ENCODE measurements around the gene AP3B2. TPM values are rescaled to one million over a fixed set of nuclear protein-coding genes. Genes with fewer than 3 reads are reported as not detected.

The AP3B2 gene
- total RNA-seq, 1 experiment from 2014 or later: not detected

- Histone ChIP-seq H3K27ac (no peak overlapping the region), H4K20me1 (ENCODE audit: insufficient read depth) (no peaks in the 10 kb centered on the region), H3K4me1 (replicated peaks; ENCODE audit: insufficient read depth) (no peaks in the 10 kb centered on the region), H3K4me2 (no peak overlapping the region), H2AFZ (no peak overlapping the region), H3K9me3 (ENCODE audit: insufficient read depth, low read depth) (no peaks in the 10 kb centered on the region), H3K36me3 (ENCODE audit: low read depth) (no peaks in the 10 kb centered on the region), H3K9me2 (ENCODE audit: insufficient read depth) (no peaks in the 10 kb centered on the region), H3F3A (ENCODE audit: insufficient read depth, low read depth) (no peaks in the 10 kb centered on the region), H3K4me3 (no peak overlapping the region), H3K27me3 (ENCODE audit: insufficient read depth, low read depth) (peaks cover 80% of the 10 kb centered on the region), H3K79me2 (ENCODE audit: low read depth) (no peaks in the 10 kb centered on the region)
- no peak for TF ChIP-seq EZH2 (IDR thresholded peaks at IDR 0.05; ENCODE audit: low read depth)
- TF ChIP-seq CTCF (conservative IDR thresholded peaks at IDR 0.05): no peak
- CTCF ChIA-PET: no interaction called here
- BruUV-seq (replicated peaks): no TSS peak
- POLR2A ChIA-PET (ENCODE audit: unreplicated experiment): no interaction called here
- intact Hi-C loops (cut with micrococcal nuclease; ENCODE audit: unreplicated experiment): no loop called here
- DNase-seq: no peak
Measured at GRCh38 chr15:82640672-82641071, 69.0 kb downstream of the AP3B2 start.

GRCh38 chr15:82635798-82636197 lies 73.9 kb downstream of the AP3B2 start:
- BruUV-seq (replicated peaks): no TSS peak
- no peak overlapping the region for H3K4me3 ChIP-seq
- no peaks in the 10 kb centered on the region for H3K4me1 ChIP-seq (replicated peaks; ENCODE audit: insufficient read depth)
- no peak overlapping the region for H3K27ac ChIP-seq
- ChIA-PET POLR2A (ENCODE audit: unreplicated experiment) (no interaction called here), CTCF (no interaction called here)
- H2AFZ ChIP-seq: no peak overlapping the region
- no peaks in the 10 kb centered on the region for H3F3A ChIP-seq (ENCODE audit: insufficient read depth, low read depth)
- no peaks in the 10 kb centered on the region for H3K9me2 ChIP-seq (ENCODE audit: insufficient read depth)
- DNase-seq: no peak
- H4K20me1 ChIP-seq (ENCODE audit: insufficient read depth): no peaks in the 10 kb centered on the region
- peaks cover 79% of the 10 kb centered on the region for H3K27me3 ChIP-seq (ENCODE audit: insufficient read depth, low read depth)
- no peaks in the 10 kb centered on the region for H3K79me2 ChIP-seq (ENCODE audit: low read depth)
- H3K36me3 ChIP-seq (ENCODE audit: low read depth): no peaks in the 10 kb centered on the region
- TF ChIP-seq CTCF (conservative IDR thresholded peaks at IDR 0.05): no peak
- TF ChIP-seq EZH2 (IDR thresholded peaks at IDR 0.05; ENCODE audit: low read depth): no peak
- H3K4me2 ChIP-seq: no peak overlapping the region
- intact Hi-C loops (cut with micrococcal nuclease; ENCODE audit: unreplicated experiment): no loop called here
- H3K9me3 ChIP-seq (ENCODE audit: insufficient read depth, low read depth): no peaks in the 10 kb centered on the region

- H3K9me2 ChIP-seq (ENCODE audit: insufficient read depth): no peaks in the 10 kb centered on the region
- H3K27me3 ChIP-seq (ENCODE audit: insufficient read depth, low read depth): peaks cover 32% of the 10 kb centered on the region
- no peak overlapping the region for H3K4me2 ChIP-seq
- H3K79me2 ChIP-seq (ENCODE audit: low read depth): no peaks in the 10 kb centered on the region
- H2AFZ ChIP-seq: no peak overlapping the region
- no peaks in the 10 kb centered on the region for H3K9me3 ChIP-seq (ENCODE audit: insufficient read depth, low read depth)
- no peak overlapping the region for H3K4me3 ChIP-seq
- no peaks in the 10 kb centered on the region for H3K4me1 ChIP-seq (replicated peaks; ENCODE audit: insufficient read depth)
- H3K36me3 ChIP-seq (ENCODE audit: low read depth): no peaks in the 10 kb centered on the region
- H3F3A ChIP-seq (ENCODE audit: insufficient read depth, low read depth): no peaks in the 10 kb centered on the region
- CTCF ChIA-PET: no interaction called here
- BruUV-seq (replicated peaks): no TSS peak
- no peaks in the 10 kb centered on the region for H4K20me1 ChIP-seq (ENCODE audit: insufficient read depth)
- no peak for DNase-seq
- TF ChIP-seq EZH2 (IDR thresholded peaks at IDR 0.05; ENCODE audit: low read depth) (no peak), CTCF (conservative IDR thresholded peaks at IDR 0.05) (no peak)
- intact Hi-C loops (cut with micrococcal nuclease; ENCODE audit: unreplicated experiment): no loop called here
- no peak overlapping the region for H3K27ac ChIP-seq
- POLR2A ChIA-PET (ENCODE audit: unreplicated experiment): no interaction called here
Measured at GRCh38 chr15:82630033-82630432, 79.6 kb downstream of the AP3B2 start.

Data from PC-9 (cell line).